ENCODE results near the gene TMBIM1. TPM values are rescaled to one million over a fixed set of nuclear protein-coding genes. Genes with fewer than 3 reads are reported as not detected.

TMBIM1 gene
- total RNA-seq, 2 donors from 2014 or later, result 324 to 369 TPM

DNA sequence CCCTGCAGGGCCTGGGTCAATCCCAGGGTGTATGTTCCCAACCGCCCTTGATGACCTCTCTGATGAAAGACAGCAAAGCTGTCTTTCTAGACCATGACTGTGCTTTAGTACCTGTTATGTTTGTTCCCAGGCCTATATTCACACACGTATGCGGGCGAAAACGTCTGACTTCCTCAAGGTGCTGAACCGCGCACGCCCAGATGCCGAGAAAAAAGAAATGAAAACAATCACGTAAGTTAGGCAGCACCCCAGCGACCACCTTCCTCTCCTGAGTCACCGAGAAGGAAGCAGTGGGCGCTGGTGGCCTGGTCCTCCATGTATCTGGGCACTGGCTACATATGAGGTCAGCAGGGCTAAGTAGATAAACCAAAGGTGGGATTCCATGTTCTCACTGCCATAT, 42.6 kb downstream of the TMBIM1 start:
- H3K4me1 ChIP-seq (ENCODE audit: control insufficient read depth in 1 of 2, low read depth in 2 of 2), result no peaks in the 10 kb centered on the region
- ATAC-seq (ENCODE audit: insufficient number of reproducible peaks, low FRiP score, low read depth) (no peak), DNase-seq (ENCODE audit: low spot score) (no peak)
- no peak overlapping the region for H3K27ac ChIP-seq
- H3K9me3 ChIP-seq, result no peaks in the 10 kb centered on the region
- H3K27me3 ChIP-seq (replicated peaks; ENCODE audit: insufficient read depth), result no peaks in the 10 kb centered on the region
- peaks cover 97% of the 10 kb centered on the region for H3K36me3 ChIP-seq
- no peak overlapping the region for H3K4me3 ChIP-seq
- TF ChIP-seq, protein P1, sequence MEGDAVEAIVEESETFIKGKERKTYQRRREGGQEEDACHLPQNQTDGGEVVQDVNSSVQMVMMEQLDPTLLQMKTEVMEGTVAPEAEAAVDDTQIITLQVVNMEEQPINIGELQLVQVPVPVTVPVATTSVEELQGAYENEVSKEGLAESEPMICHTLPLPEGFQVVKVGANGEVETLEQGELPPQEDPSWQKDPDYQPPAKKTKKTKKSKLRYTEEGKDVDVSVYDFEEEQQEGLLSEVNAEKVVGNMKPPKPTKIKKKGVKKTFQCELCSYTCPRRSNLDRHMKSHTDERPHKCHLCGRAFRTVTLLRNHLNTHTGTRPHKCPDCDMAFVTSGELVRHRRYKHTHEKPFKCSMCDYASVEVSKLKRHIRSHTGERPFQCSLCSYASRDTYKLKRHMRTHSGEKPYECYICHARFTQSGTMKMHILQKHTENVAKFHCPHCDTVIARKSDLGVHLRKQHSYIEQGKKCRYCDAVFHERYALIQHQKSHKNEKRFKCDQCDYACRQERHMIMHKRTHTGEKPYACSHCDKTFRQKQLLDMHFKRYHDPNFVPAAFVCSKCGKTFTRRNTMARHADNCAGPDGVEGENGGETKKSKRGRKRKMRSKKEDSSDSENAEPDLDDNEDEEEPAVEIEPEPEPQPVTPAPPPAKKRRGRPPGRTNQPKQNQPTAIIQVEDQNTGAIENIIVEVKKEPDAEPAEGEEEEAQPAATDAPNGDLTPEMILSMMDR (IDR thresholded peaks at IDR 0.05), result no peak

DNA sequence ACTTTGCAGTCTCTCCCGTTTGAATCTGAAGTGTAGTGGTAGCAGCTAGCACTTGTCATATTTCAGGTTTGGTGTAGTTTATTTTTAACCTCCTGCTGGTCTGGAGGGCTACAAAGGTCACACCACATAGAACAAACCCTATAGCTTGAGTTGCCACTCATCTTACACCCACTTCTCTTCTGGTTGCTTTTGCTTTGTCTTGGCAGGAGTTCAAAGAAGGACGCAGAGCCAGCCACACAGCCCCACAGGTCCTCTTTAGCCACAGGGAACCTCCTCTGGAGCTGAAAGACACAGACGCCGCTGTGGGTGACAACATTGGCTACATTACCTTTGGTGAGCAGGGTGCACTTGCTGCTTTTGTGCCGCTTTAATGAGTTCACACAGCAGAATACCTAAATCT, 47.1 kb downstream of the TMBIM1 start:
- Histone ChIP-seq H3K27me3 (replicated peaks; ENCODE audit: insufficient read depth) (no peaks in the 10 kb centered on the region), H3K4me1 (ENCODE audit: control insufficient read depth in 1 of 2, low read depth in 2 of 2) (peaks cover 14 to 21% of the 10 kb centered on the region in 2 donors), H3K9me3 (no peaks in the 10 kb centered on the region), H3K36me3 (peaks cover 74% of the 10 kb centered on the region), H3K27ac (no peak overlapping the region), H3K4me3 (no peak overlapping the region)
- no peak for DNase-seq (ENCODE audit: low spot score)
- TF ChIP-seq, protein P1 (IDR thresholded peaks at IDR 0.05), result no peak
- ATAC-seq (ENCODE audit: insufficient number of reproducible peaks, low FRiP score, low read depth), result no peak

DNA sequence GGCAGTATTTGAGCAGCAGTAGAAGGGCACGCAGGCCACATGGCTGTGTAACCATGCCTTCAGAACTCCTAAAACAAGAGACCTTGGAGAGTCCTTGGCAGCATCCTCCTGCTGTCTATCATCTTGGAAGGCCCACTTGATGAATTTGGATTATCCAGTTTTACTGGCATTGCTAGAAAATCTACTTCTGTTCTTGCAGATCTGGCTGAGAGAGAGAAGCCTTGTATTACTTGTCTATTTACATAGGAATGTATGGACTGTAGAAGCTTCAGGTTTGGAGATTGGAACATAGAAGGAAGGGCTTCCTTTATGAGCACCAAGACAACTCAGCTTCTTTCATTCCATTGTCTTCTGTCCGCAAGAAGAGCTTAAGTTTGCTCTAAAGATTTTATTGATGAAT, 47.6 kb downstream of the TMBIM1 start:
- TF ChIP-seq, protein P1 (IDR thresholded peaks at IDR 0.05), result no peak
- H3K36me3 ChIP-seq, result peaks cover 74% of the 10 kb centered on the region
- ATAC-seq (ENCODE audit: insufficient number of reproducible peaks, low FRiP score, low read depth), result no peak

DNA sequence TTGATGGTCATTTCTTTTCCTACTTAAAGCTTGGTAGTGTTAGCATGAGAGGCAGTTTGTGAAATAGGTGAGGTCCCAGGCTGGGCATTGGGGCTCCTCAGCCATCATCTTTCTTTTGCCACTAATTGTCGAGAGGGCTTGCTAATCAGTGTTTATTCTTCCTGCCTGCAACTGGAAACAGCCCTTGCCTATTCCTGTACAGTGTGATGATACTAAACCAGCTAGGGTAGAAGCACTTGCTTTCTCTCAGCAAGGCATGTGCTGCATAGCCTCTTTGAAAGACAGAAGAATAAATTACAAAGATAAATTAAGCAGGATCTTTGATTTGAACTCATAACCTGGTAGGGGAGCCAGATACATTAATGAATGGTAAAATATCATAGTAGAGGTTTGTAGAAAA, 48.1 kb downstream of the TMBIM1 start:
- TF ChIP-seq, protein P1 (IDR thresholded peaks at IDR 0.05), result no peak
- DNase-seq (ENCODE audit: low spot score), result no peak
- ATAC-seq (ENCODE audit: insufficient number of reproducible peaks, low FRiP score, low read depth), result no peak
- H3K9me3 ChIP-seq, result no peaks in the 10 kb centered on the region
- H3K4me3 ChIP-seq, result no peak overlapping the region
- peaks cover 14 to 21% of the 10 kb centered on the region in 2 donors for H3K4me1 ChIP-seq (ENCODE audit: control insufficient read depth in 1 of 2, low read depth in 2 of 2)
- H3K27ac ChIP-seq, result no peak overlapping the region
- H3K36me3 ChIP-seq, result peaks cover 74% of the 10 kb centered on the region
- no peaks in the 10 kb centered on the region for H3K27me3 ChIP-seq (replicated peaks; ENCODE audit: insufficient read depth)

More for the DNA sequence above, 47.6 kb downstream of the TMBIM1 start:
- peaks cover 14 to 21% of the 10 kb centered on the region in 2 donors for H3K4me1 ChIP-seq (ENCODE audit: control insufficient read depth in 1 of 2, low read depth in 2 of 2)
- no peaks in the 10 kb centered on the region for H3K27me3 ChIP-seq (replicated peaks; ENCODE audit: insufficient read depth)
- no peak overlapping the region for H3K4me3 ChIP-seq
- no peaks in the 10 kb centered on the region for H3K9me3 ChIP-seq
- DNase-seq (ENCODE audit: low spot score), result no peak
- no peak overlapping the region for H3K27ac ChIP-seq

DNA sequence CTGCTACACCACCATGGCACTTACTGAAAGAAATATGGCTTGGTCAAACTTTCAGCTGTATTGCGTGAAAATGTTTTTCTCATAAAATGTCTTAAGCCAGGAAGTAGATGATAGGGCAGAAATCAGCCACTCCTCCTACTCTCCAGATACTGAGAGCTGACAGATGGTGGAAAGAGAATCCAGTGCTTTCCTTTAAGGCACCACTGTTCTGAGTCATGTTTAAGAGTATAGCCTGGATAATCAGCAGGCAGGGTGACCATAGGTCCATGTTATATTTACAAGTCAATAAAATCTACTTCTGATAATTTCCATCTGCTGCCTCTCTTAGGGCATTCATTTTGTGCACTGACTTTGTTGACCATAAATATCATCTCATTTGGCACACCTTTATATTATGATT, 53.4 kb downstream of the TMBIM1 start:
- H3K27ac ChIP-seq, result peak overlapping the region in 1 of 2 donors; percentile 47
- peaks cover 14 to 32% of the 10 kb centered on the region in 2 donors for H3K4me1 ChIP-seq (ENCODE audit: control insufficient read depth in 1 of 2, low read depth in 2 of 2)
- ATAC-seq (ENCODE audit: insufficient number of reproducible peaks, low FRiP score, low read depth) (no peak), DNase-seq (ENCODE audit: low spot score) (no peak)
- no peak overlapping the region for H3K4me3 ChIP-seq
- peaks cover 60% of the 10 kb centered on the region for H3K36me3 ChIP-seq
- no peaks in the 10 kb centered on the region for H3K27me3 ChIP-seq (replicated peaks; ENCODE audit: insufficient read depth)
- no peaks in the 10 kb centered on the region for H3K9me3 ChIP-seq
- TF ChIP-seq, protein P1 (IDR thresholded peaks at IDR 0.05), result no peak

Data from thoracic aorta (tissue), 2 donors.